GOT3 (cell line): Measurements from ENCODE around the gene FRMD4A.

Source experiments
- DNase-seq: peaks from one replicate; lab custom pipeline; 2025; ENCODE audit warnings: mixed read lengths; lab: John Stamatoyannopoulos, UW

FRMD4A gene

DNA sequence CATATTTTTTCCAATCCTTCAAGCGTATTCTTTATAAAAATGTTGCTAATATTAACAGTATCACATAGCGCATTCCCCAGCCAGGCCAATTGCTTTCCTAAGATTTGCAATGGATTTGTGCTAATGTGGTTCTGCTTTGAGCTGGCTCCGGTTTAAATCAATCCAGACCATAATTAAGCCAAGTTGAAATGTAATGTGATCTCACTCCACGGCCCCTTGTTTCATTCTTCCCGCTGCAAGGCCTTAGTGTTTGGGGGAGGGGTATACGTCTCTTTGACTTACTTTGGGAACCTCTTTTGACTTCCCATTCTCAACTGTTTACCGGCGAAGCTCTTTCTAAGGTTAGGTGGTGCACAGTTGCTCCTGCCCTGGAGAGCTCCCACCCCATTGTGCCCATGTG is 657.6 kb downstream of the FRMD4A start:
- DNase-seq: no peak

DNA sequence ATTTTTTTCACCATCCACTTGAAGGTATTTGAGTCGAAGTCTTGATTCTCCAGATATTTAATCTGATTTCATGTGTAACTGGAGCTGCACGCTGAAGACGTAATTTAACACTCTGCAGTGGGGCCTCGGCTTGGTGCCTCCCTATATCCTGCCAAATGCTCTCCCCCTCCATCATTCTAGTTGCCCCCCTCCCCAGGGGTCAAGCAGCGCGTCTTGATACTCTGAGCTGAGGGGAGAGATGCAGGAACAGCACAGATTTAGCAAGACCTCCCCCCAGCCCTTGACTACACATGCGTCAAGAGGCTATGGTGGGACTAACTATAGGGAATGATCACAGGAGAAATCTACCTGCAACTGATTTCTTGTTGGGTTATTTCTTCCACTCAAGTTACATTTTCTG is 658.2 kb downstream of the FRMD4A start:
- DNase-seq: no peak

DNA sequence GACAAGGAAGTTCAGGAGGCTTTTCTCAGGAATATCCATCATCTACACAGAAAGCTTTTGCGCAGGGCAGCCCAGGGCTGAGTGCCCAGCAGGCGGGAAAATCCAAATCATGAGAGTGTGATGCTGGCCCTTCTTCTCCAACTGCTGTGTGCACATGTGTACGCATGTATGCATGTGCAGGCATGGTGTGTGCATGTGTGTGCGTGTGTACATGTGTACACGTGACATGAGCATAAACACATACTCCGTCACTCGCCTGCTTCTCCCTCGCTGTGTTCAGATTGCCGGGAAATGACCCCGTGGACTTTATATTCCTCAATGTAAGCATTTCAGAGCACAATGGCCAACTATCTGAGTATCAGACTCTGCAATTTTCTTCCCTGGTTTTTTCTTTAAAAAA is 658.8 kb downstream of the FRMD4A start:
- DNase-seq: no peak

DNA sequence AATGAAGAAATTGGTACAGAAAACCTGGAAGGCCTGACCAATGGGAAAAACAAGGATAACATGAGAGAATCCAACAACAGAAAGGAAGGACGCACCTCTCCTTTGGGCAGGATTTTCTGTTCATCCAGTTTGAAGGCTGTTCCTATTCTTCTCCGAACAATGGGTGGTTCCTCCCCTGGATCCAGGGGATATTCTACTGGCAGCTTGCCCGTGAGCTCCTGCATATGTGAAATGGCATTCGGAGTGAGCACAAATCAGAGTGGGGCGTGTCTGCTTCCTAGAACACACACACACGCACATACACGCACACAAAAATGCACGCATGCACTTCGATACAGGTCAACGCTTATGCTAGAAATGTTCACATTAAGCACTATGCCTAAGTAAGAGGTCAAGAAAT is 660.4 kb downstream of the FRMD4A start:
- DNase-seq: no peak

DNA sequence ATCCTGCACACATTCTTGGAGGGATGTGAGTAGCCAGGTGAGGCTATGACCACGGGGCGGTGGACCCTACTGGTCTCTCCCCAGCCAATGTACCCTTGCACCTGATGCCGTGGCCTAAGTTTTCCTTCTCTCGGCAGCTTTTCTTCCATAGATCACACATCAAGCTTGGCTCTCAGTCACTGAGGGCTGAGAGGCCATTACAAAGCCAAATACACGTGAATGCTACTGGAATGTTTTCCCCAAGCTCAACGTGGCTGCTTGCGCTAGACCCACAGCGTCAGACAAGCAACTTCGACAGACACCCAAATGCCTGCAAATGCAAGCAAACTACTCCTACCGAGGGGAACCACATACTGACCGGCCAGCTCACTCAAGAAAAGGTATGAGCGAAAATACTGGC is 660.8 kb downstream of the FRMD4A start:
- DNase-seq: no peak

DNA sequence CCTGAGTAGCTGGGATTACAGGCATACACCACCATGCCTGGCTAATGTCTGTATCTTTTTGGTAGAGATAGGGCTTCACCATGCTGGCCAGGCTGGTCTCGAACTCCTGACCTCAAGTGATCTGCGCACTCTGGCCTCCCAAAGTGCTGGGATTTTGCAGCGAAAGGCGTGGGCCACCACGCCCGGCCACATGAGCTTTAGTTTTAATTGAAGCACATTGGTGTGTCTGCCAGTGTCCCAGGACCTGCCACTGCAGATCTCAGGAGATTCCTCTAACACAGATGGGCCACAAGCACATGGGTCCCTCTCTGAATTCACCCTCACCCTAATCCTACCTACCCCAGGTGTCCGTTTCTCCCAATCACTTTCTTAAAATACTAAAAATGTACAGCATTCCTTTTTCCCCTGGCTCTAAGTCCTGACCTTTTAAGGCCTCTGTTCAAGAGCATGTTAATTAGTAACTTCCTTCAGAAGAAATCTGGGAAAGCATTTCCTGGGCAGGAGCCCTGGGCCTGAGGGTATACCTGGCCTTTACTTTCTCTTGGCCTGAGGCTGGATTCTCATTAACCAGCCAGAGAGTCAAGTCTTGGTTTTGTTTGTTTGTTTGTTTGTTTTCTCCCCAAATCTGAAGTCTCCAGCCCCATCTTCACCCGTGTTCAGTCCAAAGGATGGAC is 661.4 kb downstream of the FRMD4A start:
- DNase-seq: no peak

DNA sequence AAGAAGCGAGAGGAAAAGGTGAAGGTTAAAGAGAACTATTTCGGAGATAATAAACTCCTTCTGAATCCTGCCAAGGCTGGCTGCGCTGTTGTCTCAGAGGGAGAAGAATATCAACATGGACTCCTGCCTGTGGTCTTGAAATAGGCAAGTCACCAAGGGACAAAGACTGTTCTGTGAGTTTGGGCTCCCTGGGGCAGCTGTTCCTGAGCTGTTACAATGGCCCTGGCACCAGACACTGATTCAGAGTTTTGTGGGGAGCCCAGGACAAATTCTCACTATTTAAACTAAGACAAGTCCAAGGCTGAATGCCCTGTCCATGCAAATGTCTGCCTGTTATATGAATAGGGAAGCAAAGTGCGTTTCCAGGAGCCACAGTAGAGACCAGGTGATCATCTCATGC is 662.6 kb downstream of the FRMD4A start:
- DNase-seq: no peak

DNA sequence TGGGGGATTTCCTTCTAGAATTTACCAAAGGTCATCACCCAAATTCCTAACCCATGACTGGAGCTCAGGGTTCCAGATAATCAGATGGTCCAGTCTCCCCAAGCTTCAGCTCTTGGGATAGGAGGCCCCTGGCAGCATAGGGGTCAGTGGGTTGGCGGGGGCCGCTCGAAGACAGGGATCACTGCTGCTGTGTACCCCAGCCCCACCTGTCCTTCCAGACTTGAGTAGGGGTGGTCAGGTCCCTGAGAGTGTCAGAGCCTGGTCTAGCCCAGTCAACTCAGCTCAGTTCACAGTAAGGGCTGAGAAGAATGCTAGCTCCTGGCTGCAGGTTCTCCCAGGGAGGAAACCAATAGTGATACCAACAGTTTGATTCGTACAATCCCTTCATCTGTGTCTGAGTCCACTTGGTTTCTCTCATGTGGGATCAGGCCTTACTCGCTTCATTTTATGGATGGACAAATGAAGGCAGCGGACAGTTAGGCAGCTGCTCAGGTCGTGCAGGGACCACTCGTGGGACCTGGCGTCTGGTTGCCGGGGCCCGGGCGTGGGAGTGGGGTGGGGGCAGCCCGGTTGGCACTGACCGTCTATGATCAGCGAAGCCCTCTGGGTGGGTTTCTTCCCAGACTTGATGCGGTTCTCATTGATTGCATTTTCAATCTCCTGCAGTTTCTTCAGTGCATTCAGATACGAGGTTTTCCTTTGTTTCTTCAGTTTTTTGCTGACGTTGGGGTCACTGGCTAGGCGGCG is 665.0 kb downstream of the FRMD4A start:
- DNase-seq: no peak

DNA sequence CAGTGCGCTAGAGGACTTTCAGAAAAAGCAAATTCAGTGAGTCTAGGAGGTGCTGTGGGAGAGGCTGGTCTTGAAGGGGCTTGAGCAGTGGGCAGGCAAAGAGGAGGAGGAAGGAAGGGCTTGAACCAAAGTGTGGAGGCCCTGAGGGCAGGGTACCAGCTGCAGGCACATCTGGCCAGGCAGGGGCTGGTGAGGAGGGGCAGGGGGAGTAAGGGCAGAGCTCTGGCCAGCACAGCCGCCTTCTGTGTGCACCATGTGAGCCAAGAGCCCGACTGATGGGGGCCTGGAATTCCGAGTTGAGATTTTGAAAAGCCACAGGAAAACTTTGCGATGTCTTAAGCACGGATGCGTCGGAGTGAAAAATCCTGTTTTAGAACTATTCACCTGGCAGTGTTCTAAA is 669.5 kb downstream of the FRMD4A start:
- DNase-seq: no peak

DNA sequence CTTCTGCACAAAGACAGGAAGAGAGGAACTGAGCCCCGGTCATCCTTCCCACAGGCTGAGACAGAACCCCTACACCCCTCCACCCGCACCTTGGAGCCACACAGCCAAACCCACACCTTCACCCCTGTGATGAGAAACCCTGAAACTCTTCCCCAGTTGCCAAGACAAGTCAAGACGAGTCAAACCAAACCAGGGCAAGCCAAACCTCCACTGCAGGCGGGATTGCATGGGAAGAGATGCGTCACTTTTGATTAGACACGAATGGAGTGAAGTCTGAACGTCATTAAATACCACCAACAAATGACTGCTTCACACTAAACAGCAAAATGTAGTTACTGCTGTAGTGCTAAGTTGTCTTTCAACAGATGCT is 670.2 kb downstream of the FRMD4A start:
- no peak for DNase-seq

DNA sequence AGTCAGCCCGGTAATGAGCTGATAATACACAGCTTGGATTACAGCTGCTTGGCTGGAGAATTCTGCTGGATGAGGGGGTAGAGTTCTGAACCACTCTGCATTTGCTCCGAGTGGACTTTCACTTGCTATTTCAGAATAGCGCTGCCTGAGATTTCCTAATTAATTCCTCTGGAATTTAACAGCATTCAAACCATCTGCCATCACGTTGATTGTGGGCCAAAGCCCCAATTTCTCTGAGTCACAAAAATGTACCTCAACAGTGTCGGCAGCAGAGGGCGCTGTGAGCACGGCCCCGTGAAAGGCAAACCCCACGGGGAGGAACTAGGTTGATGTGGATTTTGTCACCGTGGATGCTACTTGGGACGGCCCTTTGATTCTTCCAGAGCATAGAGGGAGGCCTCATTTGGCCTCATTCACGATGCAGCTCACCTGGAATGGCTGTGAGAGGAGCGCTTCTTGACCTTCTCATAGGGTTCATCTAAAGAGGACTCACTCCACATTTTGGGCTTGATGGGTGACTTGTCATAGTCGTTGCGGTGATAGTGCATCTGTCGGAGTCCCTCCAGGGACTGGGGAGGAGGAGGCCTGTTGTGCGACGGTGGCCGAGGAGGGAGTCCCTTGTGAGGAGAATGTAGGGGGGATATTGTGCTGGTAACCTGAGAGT is 670.7 kb downstream of the FRMD4A start:
- DNase-seq: no peak

DNA sequence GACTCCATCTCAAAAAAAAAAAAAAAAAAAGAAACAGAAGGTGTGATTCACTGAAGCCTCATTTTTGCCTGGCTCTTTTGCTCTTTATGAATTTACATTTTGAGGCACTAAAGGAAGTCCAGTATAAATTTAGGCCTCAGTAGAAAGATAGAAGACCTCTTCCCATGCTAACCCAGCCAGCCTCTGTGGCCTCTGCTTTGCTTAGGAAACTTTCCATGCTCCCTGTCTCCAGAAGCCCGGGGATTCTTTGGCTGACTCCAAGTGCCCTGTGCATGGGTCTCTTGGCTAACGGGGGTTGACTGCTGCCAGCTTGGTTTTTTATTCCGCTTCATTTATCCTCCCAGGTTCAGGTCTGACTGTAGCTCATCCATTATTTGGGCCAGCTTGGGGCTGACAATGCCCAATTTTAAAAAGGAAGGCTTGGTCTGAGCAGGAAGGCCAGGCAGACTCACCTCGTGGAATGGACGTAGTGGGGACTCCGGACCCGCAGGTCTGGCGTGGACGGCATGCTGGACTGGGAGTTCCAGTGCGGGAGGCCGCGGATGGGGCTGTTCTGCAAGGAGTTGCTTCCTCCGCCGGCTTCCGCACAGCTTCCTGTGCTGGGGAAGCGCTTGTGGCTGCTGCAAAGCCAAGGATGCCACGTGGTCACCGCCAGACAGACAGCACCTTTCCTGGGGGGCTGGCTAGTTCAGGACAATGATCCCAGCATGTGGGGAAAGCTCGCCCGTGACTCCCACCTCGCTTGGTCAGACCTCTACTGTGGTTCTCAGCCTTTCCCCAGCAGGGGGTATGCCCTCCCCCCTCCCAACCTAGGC is 671.6 kb downstream of the FRMD4A start:
- no peak for DNase-seq

DNA sequence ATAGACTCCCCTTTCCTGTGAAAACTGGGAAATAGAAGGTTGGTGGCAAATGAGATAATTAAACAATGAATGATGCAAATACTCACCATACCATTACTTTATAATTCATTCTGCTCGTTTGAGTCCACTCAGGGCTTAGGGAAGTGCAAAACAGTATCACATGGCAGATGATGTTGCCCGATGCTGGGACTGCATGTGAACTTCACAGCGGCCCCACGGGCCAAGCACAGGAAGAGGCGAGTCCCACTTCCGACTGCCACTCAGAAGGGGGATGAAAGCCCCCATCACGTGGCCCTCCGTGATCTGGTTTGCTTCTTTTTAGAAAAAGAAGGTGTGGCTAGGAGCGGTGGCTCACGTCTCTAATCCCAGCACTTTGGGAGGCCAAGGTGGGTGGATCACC is 672.5 kb downstream of the FRMD4A start:
- no peak for DNase-seq

DNA sequence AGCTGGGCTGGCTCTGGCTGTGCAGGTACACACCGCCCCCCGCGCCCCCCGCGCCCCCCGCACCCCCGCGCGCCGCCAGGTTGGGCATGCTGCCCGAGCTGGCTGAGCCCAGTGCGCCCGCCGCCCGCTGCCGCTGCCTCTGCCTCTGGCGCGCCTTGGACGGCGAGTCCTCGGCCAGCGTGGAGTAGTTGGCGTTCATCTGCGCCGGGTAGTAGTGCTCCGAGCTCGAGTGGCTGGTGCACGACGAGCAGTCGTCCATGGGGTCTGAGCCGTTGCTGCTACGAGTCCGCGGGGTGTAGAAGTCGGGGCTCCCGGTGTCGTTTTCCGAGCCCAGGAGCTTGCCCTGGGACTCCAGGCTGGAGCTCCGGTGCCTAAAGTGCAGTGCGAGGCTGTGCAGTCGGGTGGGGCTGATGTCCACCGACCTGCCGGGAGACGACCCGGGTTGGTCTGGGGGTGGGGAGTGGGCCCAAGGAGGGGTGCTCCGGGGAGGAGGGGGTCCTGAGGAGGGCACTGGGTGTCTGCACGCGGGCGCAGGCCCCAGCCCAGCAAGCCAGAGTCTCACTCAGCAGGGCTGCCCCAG is 673.5 kb downstream of the FRMD4A start:
- no peak for DNase-seq

DNA sequence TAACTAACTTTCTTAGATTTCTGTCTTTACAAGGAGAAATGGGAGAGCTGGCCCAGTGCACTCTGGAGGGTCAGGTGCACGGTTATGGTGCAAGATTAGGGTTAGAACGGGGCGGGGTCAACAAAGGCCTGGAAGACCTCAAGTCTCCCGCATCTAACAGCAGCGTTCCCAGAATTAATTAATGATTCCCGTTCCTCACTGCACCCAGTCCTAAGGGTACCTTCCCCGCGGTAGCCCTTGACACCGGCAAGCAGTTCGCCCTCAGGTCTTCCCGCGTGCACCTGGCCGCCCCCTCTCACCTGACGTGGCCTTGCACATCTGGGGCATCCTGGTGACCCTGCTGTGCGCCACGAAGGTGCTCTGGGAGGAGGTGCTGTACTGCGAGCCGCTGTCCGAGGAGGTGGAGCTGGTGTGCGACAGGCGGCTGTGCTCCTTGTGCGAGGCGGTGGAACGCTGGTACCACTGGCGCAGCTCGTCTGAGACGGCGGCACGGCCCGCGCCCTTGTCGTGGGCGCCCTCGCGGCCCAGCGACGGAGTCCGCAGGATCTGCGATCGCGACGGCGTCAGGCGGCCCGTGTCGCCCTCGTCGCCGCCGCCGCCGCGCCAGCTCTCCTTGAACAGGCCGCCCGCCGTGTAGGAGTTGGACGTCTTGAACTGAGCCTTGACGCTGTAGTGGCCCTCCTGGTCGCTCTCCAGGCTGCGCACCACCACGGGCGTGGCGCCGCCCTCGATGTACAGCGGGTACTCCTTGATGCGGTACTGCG is 674.2 kb downstream of the FRMD4A start:
- no peak for DNase-seq

DNA sequence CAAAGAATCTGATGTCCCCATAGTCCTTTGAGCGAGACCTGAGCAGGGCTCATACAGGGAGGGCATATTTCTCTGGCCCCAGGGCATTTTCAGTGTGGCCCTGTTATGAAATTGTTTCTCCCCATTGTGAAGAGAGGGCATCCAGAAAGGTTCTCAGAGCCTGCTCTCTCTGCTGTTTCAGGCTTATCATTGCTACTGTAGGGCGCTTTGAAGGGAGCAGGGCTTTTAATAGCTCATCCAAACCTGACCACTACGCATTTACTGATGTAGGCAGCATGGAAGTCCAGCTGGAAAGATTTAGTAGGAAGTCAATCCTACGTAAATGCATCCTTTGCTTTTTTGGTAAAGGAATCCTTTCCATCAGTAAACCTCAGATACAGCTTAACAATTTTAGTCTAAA is 675.9 kb downstream of the FRMD4A start:
- no peak for DNase-seq

DNA sequence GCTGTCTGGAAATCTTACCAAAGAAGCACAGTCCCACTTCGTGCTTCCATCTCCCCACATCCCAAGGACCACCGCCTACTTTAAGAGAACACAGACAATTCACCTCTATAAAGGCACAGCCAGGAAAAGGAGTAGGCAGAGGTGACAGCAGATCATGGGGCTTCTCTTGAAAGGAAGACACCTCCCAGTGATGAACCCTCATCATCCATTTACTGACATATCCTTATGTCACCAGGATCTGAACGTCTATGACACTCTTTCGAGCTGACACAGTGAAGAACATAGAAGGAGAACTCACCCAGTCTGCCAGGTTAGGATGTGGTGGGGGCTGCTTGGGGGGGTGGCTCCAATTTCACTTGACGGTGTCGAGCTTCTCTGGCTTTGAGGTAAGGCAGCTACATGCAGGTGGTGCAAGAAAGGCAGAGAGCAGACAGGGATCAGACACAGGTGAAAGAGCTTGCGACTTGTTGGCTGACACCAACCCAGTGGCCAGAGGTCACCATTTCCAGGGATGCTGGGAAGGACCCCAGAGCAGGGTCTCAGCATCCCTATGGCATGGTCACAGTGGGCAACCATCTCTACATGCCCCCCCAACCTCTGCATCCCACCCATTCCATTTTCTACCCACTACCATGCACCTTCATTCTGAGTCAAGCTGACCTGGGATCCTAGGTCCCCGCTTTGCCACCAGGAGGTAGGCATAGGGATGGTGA is 676.5 kb downstream of the FRMD4A start:
- DNase-seq: no peak

DNA sequence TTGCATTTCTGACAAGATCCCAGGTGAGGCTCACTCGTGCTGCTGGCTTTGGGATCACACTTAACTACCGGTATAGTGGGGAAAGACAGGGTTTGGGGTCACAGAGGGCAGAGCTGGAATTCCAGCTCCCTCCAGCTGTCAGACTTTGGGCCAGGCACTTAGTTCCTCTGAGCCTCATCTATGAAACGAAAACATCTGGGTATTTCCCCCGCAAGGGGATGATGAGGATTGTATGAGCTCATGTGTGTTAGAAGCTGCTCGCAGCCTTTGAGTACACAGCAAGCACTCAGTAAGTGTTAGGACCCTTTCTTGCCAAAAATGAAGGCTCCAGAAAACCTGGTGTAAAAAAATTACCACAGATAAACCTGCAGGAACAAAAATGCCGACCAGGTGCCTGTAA is 677.9 kb downstream of the FRMD4A start:
- no peak for DNase-seq

DNA sequence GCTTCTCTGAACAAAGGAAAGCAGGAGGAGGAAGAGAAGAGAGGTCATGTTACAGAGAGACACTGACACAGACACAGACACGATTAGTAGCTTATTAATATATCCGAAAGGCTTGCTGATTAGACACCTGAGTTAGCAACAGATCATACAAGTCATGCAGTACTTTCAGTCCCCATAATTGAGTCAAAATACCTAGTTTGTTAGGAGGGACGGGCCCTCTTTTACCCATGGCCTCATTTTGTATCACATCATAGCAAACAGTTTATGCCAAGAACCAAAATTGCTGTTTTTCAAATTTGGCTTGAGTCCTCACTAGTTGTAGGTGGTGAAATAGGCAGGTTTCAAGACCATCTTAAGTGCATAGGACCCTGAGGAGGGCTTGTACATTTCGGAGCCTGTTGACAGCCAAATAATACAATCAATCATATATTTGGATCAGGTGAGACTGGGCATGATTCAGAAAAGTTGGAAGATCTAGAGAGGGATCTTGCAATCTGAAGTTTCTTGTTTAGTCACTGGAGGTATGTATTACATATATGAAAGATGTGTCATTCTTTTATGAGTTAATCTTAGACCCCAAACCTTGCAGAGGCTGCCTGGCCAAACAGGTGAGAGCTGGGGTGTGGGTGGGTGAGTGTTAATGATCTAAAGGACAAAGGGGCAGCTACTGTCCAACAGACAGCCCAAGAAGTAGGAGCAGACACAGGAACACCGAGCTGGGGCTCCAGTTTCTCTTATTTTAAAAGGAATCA is 678.6 kb downstream of the FRMD4A start:
- no peak for DNase-seq

DNA sequence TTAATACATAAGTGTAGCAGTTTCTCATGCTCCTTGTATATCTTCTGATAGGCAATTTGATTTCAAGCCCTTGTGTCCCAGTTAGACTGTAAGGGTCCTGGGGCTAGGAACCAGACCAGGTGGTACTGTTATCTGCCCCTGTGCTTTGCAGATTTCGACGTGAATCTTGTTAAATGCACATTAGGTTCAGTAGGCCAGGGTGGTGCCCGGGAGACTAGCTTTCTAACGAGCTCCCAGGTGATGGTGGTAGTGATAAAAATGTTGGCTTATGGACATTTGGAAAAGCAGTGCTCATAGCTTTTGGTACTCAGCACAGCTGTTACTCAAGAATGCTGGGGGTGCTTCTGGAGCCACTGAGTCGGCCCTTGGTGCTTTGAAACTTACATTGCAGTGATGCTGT is 679.8 kb downstream of the FRMD4A start:
- no peak for DNase-seq
